Measurements from ENCODE around the gene DNAH5.
"Not testable (repeated sequence)": the region's sequence is repeated elsewhere in the genome, so short reads cannot be mapped to it uniquely, and the experiment has no call there.

The DNAH5 gene
- 0 reads per million in 2 experiments for total RNA-seq

GRCh38 chr5:13944560-13945199, at the start of gene DNAH5:
Gene DNAH5, minus strand, starts transcription at chr5:13944688. Its CDS starts 250 bp downstream, at chr5:13944438.
- no peak for DNase-seq (ENCODE audit: low read depth)

GRCh38 chr5:13993926-13994325, 49.4 kb upstream of the DNAH5 start:
- no peak for DNase-seq (ENCODE audit: low read depth)

- DNase-seq (ENCODE audit: low read depth) = no peak
These were observed 48.3 kb upstream of the DNAH5 start for GRCh38 chr5:13992795-13993194.

DNA sequence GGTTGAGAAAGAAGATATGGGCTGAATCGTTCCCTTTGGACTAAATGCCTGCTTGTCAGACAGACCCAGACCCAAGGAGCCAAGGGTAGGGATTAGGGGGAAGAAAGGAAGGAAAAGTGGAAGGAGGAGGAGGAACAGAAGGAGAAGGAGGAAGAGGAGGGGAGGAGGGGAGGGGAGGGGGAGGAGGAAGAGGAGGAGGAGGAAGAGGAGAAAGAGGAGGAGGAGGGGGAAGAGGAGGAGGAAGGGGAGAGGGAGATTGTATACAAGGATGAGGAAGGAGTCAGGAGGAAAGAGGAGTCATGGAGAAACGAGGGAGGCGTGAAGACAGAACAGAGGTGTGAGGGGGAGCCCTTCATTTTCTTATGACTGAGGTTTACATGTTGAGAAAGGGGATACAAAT, 46.9 kb upstream of the DNAH5 start:
- DNase-seq (ENCODE audit: low read depth) = no peak

DNA sequence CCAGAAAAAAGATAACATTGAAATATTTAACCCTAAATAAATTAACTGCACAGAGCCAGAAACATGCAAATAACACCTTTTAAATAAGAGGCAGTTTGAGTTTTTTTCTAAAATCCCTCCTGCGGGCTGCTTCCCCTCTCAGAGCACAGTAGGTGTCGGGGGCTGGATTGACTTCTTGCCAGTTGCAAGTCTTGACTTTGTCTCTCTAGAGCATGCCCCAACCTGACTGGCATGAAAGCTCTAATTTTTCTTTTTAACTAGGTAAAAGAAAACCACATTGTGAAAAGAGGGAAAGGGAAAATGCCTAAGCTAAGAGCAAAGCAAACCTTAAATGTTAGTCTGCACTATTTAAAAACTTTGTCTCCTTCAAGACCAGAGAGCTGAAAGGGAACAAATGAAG, 46.4 kb upstream of the DNAH5 start:
- no peak for DNase-seq (ENCODE audit: low read depth)

DNA sequence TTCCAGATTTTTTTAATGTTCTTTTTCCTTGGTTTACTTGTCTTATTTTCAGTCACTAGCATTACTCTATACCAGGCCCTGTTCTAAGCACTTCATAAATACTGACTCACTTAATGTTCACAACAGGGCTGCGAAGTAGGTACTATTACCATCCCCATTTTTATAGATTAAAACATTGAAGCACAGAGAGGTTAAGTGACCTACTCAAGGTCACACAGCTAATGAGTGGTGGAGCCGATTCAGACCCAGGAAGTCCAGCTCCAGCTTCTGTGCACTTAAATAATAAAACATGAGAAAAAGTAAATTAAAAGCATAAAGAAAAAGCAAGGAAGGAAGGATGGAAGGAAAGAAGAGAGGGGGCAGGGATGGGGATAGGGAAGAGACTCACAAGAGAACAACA, 45.3 kb upstream of the DNAH5 start:
- no peak for DNase-seq (ENCODE audit: low read depth)

- DNase-seq (ENCODE audit: low read depth) = no peak
These were observed 43.5 kb upstream of the DNAH5 start for GRCh38 chr5:13987843-13988464.

GRCh38 chr5:13985731-13986418, 41.4 kb upstream of the DNAH5 start:
- no peak for DNase-seq (ENCODE audit: low read depth)

- not testable (repeated sequence) for DNase-seq (ENCODE audit: low read depth)
These were observed 40.4 kb upstream of the DNAH5 start for GRCh38 chr5:13984888-13985287.

GRCh38 chr5:13976867-13977830, 32.7 kb upstream of the DNAH5 start:
- no peak for DNase-seq (ENCODE audit: low read depth)

GRCh38 chr5:13976223-13976622, 31.7 kb upstream of the DNAH5 start:
- no peak for DNase-seq (ENCODE audit: low read depth)

DNA sequence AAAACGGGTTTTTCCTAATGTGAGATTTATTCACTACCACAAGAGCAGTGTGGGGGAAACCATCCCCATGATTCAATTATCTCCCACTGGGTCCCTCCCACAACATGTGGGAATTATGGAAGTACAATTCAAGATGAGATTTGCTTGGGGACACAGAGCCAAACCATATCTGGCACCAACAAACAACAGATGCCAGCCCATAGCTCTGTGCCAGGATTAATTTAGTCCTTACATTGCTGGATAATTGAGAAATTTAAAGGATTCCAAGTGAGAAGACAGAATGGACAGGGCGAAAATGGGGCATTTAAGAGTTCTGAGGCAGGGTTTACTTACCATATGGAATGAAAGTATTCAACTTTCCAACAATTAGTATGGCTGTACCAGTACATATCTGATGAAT, 30.8 kb upstream of the DNAH5 start:
- DNase-seq (ENCODE audit: low read depth) = no peak

DNA sequence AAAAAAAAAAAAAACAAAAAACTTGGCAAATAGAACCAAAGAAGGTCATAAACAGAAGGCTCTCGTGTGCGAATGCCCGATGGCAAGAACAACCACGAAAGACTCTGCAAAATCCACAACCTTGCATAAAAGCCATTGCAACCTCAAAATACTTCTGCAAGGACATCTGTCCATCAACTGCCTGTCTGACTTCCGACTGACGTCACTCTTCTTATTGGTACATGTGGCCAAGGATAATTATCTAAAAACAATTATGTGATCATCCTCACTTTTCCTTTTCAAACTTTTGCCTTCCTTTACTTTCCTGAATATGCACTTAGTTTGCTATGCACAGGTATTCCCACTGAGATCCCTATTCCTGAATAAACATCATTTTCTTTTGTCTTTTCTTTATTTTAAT, 29.2 kb upstream of the DNAH5 start:
- DNase-seq (ENCODE audit: low read depth) = no peak

GRCh38 chr5:13972029-13972428, 27.5 kb upstream of the DNAH5 start:
- DNase-seq (ENCODE audit: low read depth) = no peak

DNA sequence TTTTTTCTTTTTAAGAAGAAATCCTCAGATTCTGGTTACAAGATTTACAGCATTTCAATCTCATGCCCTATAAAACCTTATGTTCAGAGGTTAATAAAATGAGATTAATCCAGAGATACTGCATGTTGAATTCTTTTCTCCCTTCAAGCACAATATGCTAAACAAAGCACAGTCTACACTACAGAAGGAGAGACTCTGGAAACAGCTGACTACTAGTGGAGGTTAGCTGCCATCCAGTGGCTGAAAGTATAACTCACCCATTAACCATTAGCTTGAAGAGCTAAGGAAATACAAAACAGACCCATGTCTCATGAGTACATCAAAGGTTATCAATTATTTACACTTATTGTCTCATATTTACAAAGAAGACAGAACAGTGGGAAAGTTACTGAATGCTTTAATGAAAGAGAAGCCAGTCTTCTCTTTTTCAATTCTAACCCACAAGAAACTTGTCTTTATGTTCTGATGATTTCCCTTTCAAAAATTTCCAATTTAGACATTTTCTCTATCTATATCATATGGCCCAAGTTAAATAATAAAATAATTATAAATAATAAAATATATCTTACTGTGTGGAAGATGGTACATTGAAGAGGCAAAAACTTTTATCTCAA, 12.7 kb upstream of the DNAH5 start:
- no peak for DNase-seq (ENCODE audit: low read depth)

GRCh38 chr5:13956471-13956870, 12.0 kb upstream of the DNAH5 start:
- no peak for DNase-seq (ENCODE audit: low read depth)

DNA sequence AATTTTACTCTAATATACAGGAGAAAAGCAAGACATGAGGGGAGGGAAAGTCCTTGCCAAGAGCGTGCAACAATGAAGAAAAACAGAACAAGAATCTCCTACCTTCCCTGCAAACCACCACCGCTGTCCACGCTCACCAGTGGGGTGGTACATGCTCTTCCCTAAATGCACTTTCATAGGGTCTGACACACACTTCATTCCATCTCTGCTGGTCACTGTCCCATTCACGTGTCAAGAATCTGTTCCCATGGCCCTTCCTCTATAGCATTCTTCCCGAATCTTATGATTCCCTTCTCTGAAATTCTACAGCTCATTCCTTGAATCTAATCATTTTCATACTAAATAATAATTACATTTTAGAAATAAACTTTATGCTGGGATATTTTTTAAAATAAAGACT, 11.4 kb upstream of the DNAH5 start:
- DNase-seq (ENCODE audit: low read depth) = no peak

DNA sequence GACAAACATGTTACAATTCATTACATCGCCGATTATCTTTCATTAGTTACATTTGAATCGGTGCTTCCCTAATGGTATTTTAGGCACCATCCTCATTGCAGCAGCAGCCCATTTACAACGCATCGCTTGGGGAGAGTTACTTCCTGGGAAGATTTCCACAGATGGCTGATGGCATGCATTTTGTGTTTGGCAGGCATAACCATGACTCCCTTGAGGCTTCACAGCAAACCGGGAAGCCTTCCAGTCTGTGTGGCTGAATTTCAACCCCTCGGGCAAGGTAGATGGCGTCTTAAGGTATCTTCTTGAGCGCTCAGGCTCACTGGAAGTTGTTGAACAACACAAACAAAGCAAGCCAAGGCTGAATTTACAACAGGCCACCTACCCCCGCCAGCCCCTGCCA, 1.6 kb upstream of the DNAH5 start:
- DNase-seq (ENCODE audit: low read depth) = no peak

DNA sequence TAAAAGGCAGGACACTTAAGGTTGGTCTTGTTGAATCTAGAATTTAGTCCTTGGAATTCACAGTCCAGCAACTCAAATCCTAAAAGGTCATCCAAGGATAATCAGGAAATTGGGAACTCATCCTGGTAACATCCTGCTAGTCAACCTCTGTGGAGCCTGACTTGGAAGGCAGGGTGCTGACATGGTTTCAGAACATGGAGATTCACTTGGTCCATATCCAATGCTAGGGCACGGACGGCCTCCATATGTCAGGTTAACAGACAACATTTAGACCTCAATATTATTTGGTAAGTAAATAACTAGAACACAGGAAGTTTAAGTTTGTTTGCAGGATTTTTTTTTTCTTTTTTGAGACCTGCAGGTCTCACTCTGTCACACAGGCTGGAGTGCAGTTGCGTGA, 783 bp upstream of the DNAH5 start:
- no peak for DNase-seq (ENCODE audit: low read depth)

DNA sequence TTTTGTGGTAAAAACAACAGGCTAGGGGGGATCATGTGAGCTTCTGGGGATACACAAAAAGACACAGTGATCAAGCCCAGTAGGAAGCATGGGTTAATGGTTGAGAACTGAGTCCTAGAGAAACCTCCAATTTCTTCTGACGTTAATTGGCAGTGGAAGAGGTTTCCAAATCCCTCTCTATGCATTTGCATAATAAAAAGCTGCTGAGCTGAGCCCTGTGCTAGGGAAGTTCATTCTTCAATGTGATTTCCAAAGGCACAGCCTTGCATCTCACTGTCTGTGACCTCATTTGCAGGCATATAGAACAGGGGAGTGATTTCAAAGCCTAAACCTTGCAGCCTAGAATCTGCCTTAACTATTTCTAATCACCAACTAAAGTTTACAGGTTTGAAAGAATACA, 812 bp downstream of the DNAH5 start:
- DNase-seq (ENCODE audit: low read depth) = no peak

GRCh38 chr5:13941468-13941867, 3.0 kb downstream of the DNAH5 start:
- no peak for DNase-seq (ENCODE audit: low read depth)

- DNase-seq (ENCODE audit: low read depth) = no peak
These were observed 4.8 kb downstream of the DNAH5 start for GRCh38 chr5:13939638-13940037.

Measured in T follicular helper cell (primary cell).